Measurements from ENCODE around the gene GLOD5.

Gene GLOD5

GRCh38 chrX:48736878-48737212 is 24.7 kb upstream of the GLOD5 start:
- Histone ChIP-seq H3K4me3 (ENCODE audit: low read length in 2 of 2) (peak overlapping the region in 1 of 2 donors; percentile 57), H3K18ac (ENCODE audit: low read length) (no peak overlapping the region), H2BK12ac (ENCODE audit: low read length) (no peak overlapping the region), H3K4ac (ENCODE audit: low read length) (no peak overlapping the region), H2AK5ac (ENCODE audit: low read depth, low read length) (no peak overlapping the region), H4K91ac (ENCODE audit: low read depth, low read length, poor library complexity) (no peak overlapping the region), H2BK120ac (ENCODE audit: low read depth, low read length) (no peak overlapping the region), H3K79me1 (ENCODE audit: low read depth, low read length) (no peaks in the 10 kb centered on the region), H2AFZ (ENCODE audit: low read length) (peak overlapping the region; percentile 72), H3K36me3 (replicated peaks in 1 of 2; ENCODE audit: control insufficient read depth in 2 of 2, insufficient read depth in 2 of 2, low read length in 2 of 2) (no peaks in the 10 kb centered on the region), H3K9ac (ENCODE audit: low read depth, low read length, poor library complexity) (no peak overlapping the region), H2BK15ac (ENCODE audit: low read length) (no peak overlapping the region), H4K8ac (ENCODE audit: low read depth, low read length) (no peak overlapping the region), H3K14ac (ENCODE audit: low read length) (no peak overlapping the region), H3K9me3 (replicated peaks in 1 of 2; ENCODE audit: control insufficient read depth in 2 of 2, insufficient read depth in 1 of 2, low read depth in 1 of 2, low read length in 2 of 2) (no peaks in the 10 kb centered on the region), H3K4me2 (ENCODE audit: insufficient read depth, low read length, poor library complexity, severe bottlenecking) (peak overlapping the region; percentile 47), H3K23ac (ENCODE audit: low read depth, low read length, poor library complexity) (no peak overlapping the region), H3K4me1 (ENCODE audit: control insufficient read depth in 2 of 2, insufficient read depth in 1 of 2, low read depth in 1 of 2, low read length in 2 of 2) (no peaks in the 10 kb centered on the region), H3K27ac (replicated peaks; ENCODE audit: low read length) (no peak overlapping the region), H2BK5ac (ENCODE audit: low read length) (no peak overlapping the region), H3K27me3 (ENCODE audit: control insufficient read depth in 3 of 3, insufficient read depth in 3 of 3, low read depth in 1 of 3, low read length in 3 of 3) (no peaks in the 10 kb centered on the region)
- DNase-seq (ENCODE audit: low spot score): no peak
- no CpG with 5 or more reads among the region's 10 CpGs for WGBS, 2 donors (ENCODE audit: extremely low coverage in 2 of 2, insufficient read length in 2 of 2, insufficient replicate concordance in 1 of 2)

- Histone ChIP-seq H2BK5ac (ENCODE audit: low read length) (no peak overlapping the region), H3K18ac (ENCODE audit: low read length) (peak overlapping the region; percentile 60), H3K9me3 (replicated peaks in 1 of 2; ENCODE audit: control insufficient read depth in 2 of 2, insufficient read depth in 1 of 2, low read depth in 1 of 2, low read length in 2 of 2) (no peaks in the 10 kb centered on the region), H3K4me2 (ENCODE audit: insufficient read depth, low read length, poor library complexity, severe bottlenecking) (peak overlapping the region; percentile 53), H3K4ac (ENCODE audit: low read length) (no peak overlapping the region), H3K9ac (ENCODE audit: low read depth, low read length, poor library complexity) (peak overlapping the region; percentile 64), H3K23ac (ENCODE audit: low read depth, low read length, poor library complexity) (no peak overlapping the region), H3K27ac (replicated peaks; ENCODE audit: low read length) (peak overlapping the region; percentile 96), H3K36me3 (replicated peaks in 1 of 2; ENCODE audit: control insufficient read depth in 2 of 2, insufficient read depth in 2 of 2, low read length in 2 of 2) (no peaks in the 10 kb centered on the region), H3K79me1 (ENCODE audit: low read depth, low read length) (no peaks in the 10 kb centered on the region), H2AK5ac (ENCODE audit: low read depth, low read length) (no peak overlapping the region), H3K4me1 (ENCODE audit: control insufficient read depth in 2 of 2, insufficient read depth in 1 of 2, low read depth in 1 of 2, low read length in 2 of 2) (no peaks in the 10 kb centered on the region), H4K8ac (ENCODE audit: low read depth, low read length) (no peak overlapping the region), H2BK120ac (ENCODE audit: low read depth, low read length) (no peak overlapping the region), H2AFZ (ENCODE audit: low read length) (peak overlapping the region; percentile 80), H2BK12ac (ENCODE audit: low read length) (no peak overlapping the region), H4K91ac (ENCODE audit: low read depth, low read length, poor library complexity) (no peak overlapping the region), H3K4me3 (ENCODE audit: low read length in 2 of 2) (peak overlapping the region; percentile 57 to 82), H3K27me3 (ENCODE audit: control insufficient read depth in 3 of 3, insufficient read depth in 3 of 3, low read depth in 1 of 3, low read length in 3 of 3) (no peaks in the 10 kb centered on the region), H3K14ac (ENCODE audit: low read length) (no peak overlapping the region), H2BK15ac (ENCODE audit: low read length) (no peak overlapping the region)
- peak; percentile 89 for DNase-seq (ENCODE audit: low spot score)
- WGBS, 2 donors (ENCODE audit: extremely low coverage in 2 of 2, insufficient read length in 2 of 2, insufficient replicate concordance in 1 of 2): no CpG with 5 or more reads among the region's 48 CpGs
These were observed 24.2 kb upstream of the GLOD5 start for GRCh38 chrX:48737213-48737938.

GRCh38 chrX:48737940-48738339 is 23.6 kb upstream of the GLOD5 start:
- Histone ChIP-seq H2AFZ (ENCODE audit: low read length) (peak overlapping the region; percentile 80), H3K4me3 (ENCODE audit: low read length in 2 of 2) (peak overlapping the region; percentile 53 to 82), H2AK5ac (ENCODE audit: low read depth, low read length) (no peak overlapping the region), H2BK12ac (ENCODE audit: low read length) (no peak overlapping the region), H4K91ac (ENCODE audit: low read depth, low read length, poor library complexity) (no peak overlapping the region), H2BK120ac (ENCODE audit: low read depth, low read length) (no peak overlapping the region), H3K18ac (ENCODE audit: low read length) (no peak overlapping the region), H3K9me3 (replicated peaks in 1 of 2; ENCODE audit: control insufficient read depth in 2 of 2, insufficient read depth in 1 of 2, low read depth in 1 of 2, low read length in 2 of 2) (no peaks in the 10 kb centered on the region), H3K23ac (ENCODE audit: low read depth, low read length, poor library complexity) (no peak overlapping the region), H3K14ac (ENCODE audit: low read length) (no peak overlapping the region), H3K4ac (ENCODE audit: low read length) (no peak overlapping the region), H3K36me3 (replicated peaks in 1 of 2; ENCODE audit: control insufficient read depth in 2 of 2, insufficient read depth in 2 of 2, low read length in 2 of 2) (no peaks in the 10 kb centered on the region), H3K27me3 (ENCODE audit: control insufficient read depth in 3 of 3, insufficient read depth in 3 of 3, low read depth in 1 of 3, low read length in 3 of 3) (no peaks in the 10 kb centered on the region), H2BK15ac (ENCODE audit: low read length) (no peak overlapping the region), H3K4me1 (ENCODE audit: control insufficient read depth in 2 of 2, insufficient read depth in 1 of 2, low read depth in 1 of 2, low read length in 2 of 2) (no peaks in the 10 kb centered on the region), H3K4me2 (ENCODE audit: insufficient read depth, low read length, poor library complexity, severe bottlenecking) (peak overlapping the region; percentile 53), H3K9ac (ENCODE audit: low read depth, low read length, poor library complexity) (no peak overlapping the region), H3K79me1 (ENCODE audit: low read depth, low read length) (no peaks in the 10 kb centered on the region), H4K8ac (ENCODE audit: low read depth, low read length) (no peak overlapping the region), H2BK5ac (ENCODE audit: low read length) (no peak overlapping the region), H3K27ac (replicated peaks; ENCODE audit: low read length) (peak overlapping the region; percentile 96)
- WGBS, 2 donors (ENCODE audit: extremely low coverage in 2 of 2, insufficient read length in 2 of 2, insufficient replicate concordance in 1 of 2): no CpG with 5 or more reads among the region's 7 CpGs
- no peak for DNase-seq (ENCODE audit: low spot score)

GRCh38 chrX:48741834-48742233 is 19.7 kb upstream of the GLOD5 start:
- H3K4ac ChIP-seq (ENCODE audit: low read length): no peak overlapping the region
- WGBS, 2 donors (ENCODE audit: extremely low coverage in 2 of 2, insufficient read length in 2 of 2, insufficient replicate concordance in 1 of 2): no CpG with 5 or more reads among the region's 8 CpGs

More at GRCh38 chrX:48741834-48742233, 19.7 kb upstream of the GLOD5 start:
- H4K91ac ChIP-seq (ENCODE audit: low read depth, low read length, poor library complexity): no peak overlapping the region
- no peak overlapping the region for H2BK15ac ChIP-seq (ENCODE audit: low read length)
- H3K23ac ChIP-seq (ENCODE audit: low read depth, low read length, poor library complexity): no peak overlapping the region
- no peak overlapping the region for H2BK120ac ChIP-seq (ENCODE audit: low read depth, low read length)
- no peak overlapping the region for H2BK12ac ChIP-seq (ENCODE audit: low read length)
- no peaks in the 10 kb centered on the region for H3K9me3 ChIP-seq (replicated peaks in 1 of 2; ENCODE audit: control insufficient read depth in 2 of 2, insufficient read depth in 1 of 2, low read depth in 1 of 2, low read length in 2 of 2)
- no peak overlapping the region for H3K4me3 ChIP-seq (ENCODE audit: low read length in 2 of 2)
- no peak overlapping the region for H3K27ac ChIP-seq (replicated peaks; ENCODE audit: low read length)
- no peaks in the 10 kb centered on the region for H3K79me1 ChIP-seq (ENCODE audit: low read depth, low read length)
- no peaks in the 10 kb centered on the region for H3K4me1 ChIP-seq (ENCODE audit: control insufficient read depth in 2 of 2, insufficient read depth in 1 of 2, low read depth in 1 of 2, low read length in 2 of 2)
- H3K4me2 ChIP-seq (ENCODE audit: insufficient read depth, low read length, poor library complexity, severe bottlenecking): no peak overlapping the region
- H3K14ac ChIP-seq (ENCODE audit: low read length): no peak overlapping the region
- no peak for DNase-seq (ENCODE audit: low spot score)
- no peaks in the 10 kb centered on the region for H3K27me3 ChIP-seq (ENCODE audit: control insufficient read depth in 3 of 3, insufficient read depth in 3 of 3, low read depth in 1 of 3, low read length in 3 of 3)
- H4K8ac ChIP-seq (ENCODE audit: low read depth, low read length): no peak overlapping the region
- no peak overlapping the region for H3K9ac ChIP-seq (ENCODE audit: low read depth, low read length, poor library complexity)
- H2BK5ac ChIP-seq (ENCODE audit: low read length): no peak overlapping the region
- H2AK5ac ChIP-seq (ENCODE audit: low read depth, low read length): no peak overlapping the region
- no peak overlapping the region for H3K18ac ChIP-seq (ENCODE audit: low read length)
- no peaks in the 10 kb centered on the region for H3K36me3 ChIP-seq (replicated peaks in 1 of 2; ENCODE audit: control insufficient read depth in 2 of 2, insufficient read depth in 2 of 2, low read length in 2 of 2)
- no peak overlapping the region for H2AFZ ChIP-seq (ENCODE audit: low read length)
